NCI-H748 treated with DMSO at 0.1 percent for 48 hours (cell line): ENCODE results near the gene DTX1.

Source experiments
- DNase-seq: peaks from one replicate; lab custom pipeline; 2025; lab: John Stamatoyannopoulos, UW

The DTX1 gene

GRCh38 chr12:113095405-113095804, 38.9 kb downstream of the DTX1 start:
- no peak for DNase-seq

- DNase-seq = no peak
These were observed 40.3 kb downstream of the DTX1 start for GRCh38 chr12:113096675-113097461.

DNA sequence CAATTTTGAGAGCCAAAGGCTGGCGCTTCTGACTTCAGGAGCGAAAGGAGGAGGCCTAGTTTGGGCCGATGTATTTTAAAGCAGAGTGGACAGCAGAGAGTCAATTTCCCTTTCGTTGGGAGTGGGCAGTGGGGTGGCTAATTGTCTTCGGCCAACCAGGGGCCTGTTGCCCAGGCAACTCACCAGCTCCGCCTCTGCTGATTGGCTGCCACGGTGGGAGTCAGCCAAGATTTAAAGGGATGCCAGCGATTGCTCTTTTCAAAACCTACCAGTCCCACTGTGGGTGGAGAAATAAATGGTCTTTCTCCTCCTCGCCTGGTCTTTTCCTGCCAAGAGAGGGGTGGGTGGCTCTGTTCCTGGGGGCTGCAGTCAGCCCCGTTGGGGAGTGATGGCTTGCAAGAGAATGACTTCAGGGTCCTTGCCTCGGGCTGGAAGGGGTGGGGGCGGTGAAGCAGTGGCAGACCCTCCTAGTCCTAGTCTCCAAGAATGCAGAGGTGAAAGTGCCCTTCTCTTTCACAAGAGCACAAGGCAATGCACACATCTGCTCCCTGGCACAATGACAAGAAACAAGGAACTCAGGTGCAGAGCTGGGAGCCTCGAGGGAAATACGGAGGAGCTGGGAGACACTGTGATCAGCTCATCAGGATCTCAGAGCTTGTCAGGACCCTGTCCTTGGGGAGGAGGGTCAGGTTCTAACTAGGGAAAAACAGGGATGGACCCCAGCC, 41.3 kb downstream of the DTX1 start:
- no peak for DNase-seq

DNA sequence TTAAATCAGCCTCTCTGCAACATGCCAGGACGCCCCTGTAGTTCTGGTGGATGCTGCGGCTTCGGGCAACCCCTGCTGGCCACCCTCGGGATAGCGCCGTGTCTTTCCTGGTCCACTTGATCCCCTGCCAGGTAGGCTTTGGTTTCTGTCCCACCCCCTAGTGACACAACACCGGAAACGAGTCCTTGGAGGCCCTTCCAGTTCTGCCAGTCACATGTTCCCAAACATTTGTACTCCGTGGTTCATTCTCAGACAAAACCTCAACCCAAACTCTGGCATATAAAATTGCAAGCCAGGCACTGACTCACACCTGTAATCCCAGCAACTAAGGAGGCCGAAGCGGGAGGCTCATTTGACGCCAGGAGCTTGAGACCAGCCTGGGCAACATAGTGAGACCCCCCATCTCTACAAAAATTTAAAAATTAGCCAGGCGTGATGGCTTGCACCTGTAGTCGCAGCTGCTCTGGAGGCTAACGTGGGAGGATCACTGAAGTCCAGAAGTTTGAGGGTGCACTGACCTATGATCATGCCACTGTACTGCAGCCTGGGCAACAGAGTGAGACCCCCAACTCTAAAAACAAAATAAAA, 42.0 kb downstream of the DTX1 start:
- peak; percentile 68 for DNase-seq

GRCh38 chr12:113099364-113099763, 42.8 kb downstream of the DTX1 start:
- DNase-seq = no peak

- no peak for DNase-seq
These were observed 43.2 kb downstream of the DTX1 start for GRCh38 chr12:113099764-113100163.

DNA sequence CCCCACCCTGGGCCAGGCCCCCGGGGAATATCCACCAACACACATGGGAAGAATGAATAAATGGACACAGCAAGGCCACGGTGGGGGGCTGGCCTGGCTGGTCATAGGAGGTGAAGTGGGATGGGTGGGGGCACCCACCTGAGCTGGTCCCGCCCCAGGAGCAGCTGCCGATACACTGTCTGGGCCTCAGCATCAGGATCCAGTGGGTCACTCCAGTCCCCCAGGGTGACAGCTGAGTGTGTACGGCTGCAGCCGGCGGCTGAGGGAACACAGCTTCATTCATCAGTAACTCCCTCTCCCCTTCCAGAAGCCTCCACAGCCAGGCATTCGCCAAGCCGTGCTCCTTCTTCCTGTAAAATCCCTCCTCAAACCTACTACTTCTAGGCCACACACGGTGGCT, 45.2 kb downstream of the DTX1 start:
- no peak for DNase-seq

DNA sequence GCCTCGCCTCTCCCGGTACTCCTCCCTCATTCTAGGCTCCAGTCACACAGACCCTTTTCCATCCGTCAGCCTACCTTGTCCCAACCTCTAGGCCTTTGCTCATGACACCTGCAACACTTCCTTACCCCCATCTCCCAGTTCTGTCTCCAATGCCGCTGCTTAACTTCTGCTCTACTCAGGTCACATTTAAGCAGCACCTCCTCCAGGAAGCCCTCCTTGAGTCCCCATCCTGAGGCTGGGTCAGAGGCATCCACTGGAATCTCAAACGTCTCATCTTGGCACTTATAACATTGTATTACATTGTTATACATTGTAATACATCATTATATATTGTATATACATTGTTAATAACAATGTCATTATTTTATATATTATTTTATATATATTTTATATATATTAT, 46.3 kb downstream of the DTX1 start:
- DNase-seq = no peak

- DNase-seq = no peak
These were observed 47.4 kb downstream of the DTX1 start for GRCh38 chr12:113103756-113104450.

DNA sequence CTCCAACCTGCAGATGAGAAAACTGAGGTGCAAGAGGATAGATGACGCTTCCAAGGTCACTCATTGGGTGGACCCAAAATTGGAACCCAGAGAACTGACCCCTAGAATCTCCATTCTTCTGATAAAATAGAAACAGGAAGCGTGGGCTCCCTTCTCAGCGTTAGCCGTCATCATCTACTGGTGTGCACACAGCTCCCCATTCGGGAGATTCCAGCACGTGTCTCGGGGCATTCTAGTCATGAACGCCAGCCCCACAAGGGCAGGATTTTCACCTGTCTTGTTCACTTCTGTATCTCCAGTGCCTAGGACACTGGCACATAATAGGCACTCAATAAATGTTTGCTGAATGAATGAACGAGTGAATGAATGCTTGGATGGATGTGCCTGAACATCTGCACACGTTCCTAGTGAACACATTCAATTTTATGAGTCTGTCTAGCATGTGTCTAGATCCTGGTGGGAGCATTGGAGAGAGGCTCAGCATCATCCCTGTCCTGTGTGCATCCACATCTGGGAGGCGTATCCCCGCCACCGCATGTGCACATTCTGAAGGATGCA, 48.5 kb downstream of the DTX1 start:
- no peak for DNase-seq

DNA sequence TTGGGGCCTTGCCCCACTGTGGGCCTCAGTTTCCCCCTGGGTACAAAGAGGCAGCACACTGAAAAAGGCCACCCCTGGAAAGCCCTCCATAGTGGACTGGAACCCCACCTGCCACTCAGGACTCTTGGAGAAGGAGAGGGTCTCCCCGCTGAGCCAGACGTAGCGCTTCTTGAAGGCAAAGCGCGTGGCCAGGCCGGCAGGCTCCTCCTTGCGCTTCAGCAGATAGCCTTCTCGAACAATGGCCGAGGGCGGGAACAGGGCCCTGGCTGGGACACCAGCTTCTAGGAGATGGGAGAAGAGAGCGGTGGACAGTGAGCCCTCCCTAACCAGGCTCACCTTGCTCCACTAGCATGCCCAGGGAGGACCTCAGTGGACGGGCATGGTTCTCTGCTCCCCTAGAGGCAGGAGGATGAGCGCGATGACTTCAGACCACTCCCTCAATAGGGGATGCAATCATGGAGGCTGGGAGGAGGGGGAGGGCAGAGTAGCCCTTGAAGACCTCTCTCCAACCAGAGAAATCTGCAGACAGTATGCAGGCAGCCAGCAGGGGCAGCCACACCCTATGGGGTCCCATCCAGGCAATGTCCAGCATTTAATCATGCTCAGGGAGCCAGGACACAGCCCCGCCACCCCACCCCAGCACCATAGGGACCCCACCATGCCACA, 49.2 kb downstream of the DTX1 start:
- DNase-seq = no peak

GRCh38 chr12:113106361-113106760, 49.8 kb downstream of the DTX1 start:
- DNase-seq = no peak

- no peak for DNase-seq
These were observed 51.8 kb downstream of the DTX1 start for GRCh38 chr12:113108308-113108707.

DNA sequence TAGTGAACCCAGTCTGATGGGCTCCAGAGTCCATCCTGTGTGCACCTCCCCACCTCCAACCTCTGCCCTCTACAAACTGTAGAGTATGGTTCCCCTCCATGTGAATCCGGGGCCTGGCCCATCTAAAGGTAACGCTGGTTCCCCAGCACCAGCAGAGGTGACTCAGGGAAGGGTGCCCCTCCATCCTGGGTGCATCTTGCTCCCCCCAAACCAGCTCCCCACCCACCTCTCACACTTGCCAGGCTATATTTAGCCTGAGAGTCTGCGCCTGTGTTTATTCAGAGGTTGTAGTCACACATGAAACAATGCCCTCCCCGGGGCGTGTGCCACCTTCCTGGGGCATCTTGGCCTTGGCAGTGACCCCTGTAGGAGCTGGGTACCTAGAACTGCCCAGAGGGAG, 52.8 kb downstream of the DTX1 start:
- DNase-seq = no peak

DNA sequence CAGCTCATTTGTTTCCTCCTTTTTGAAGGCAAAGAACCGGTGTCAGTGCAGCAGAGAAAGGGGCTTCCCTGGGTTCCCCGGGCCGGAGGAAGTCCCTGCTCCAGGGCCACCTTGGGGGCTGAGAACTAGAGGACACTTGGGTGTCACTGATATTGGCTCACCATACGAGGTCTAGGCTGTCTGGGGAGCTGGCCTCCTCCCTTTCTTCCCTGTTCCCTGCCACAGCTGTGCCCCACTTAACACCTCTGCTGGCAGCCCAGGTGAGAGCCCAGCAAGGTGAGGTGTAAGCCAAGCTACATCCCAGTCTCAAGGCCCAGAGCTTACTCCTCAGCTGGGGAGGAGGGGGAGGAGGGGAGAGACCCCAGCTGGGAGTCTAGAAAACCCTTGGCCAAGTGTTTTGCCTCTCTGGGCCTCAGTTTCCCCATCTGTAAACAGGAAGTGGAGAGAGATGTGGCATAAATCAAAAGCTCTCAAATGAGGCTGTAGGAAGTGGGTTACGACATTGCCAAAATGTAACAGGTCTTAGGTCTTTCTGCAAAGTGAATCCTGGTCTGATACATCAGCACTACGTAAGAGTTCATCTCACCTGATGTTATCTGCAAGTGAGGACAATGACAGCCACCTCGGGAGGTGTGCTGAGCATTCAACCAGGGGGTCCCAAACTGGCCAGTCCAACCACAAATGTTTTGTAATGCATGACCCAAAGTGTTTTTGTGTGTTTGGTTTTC, 53.5 kb downstream of the DTX1 start:
- DNase-seq = no peak

DNA sequence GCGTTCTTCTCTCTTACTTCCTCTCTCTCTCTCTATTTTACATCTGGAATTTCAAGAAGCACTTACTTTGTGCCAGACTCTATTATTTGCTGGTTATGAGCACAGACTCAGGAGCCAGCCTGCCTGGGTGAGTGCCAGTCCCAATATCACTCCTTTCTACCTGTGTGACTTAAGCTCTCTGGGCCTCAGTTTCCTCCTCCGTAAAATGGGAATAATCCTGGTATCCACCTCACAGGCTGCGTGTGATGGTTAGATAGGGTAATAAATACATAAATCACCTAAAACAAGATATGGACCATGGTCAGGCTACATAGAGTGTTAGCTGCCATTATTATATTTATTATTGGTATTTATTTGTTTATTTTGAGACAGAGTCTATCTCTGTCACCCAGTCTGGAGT, 54.7 kb downstream of the DTX1 start:
- DNase-seq = no peak

- no peak for DNase-seq
These were observed 55.7 kb downstream of the DTX1 start for GRCh38 chr12:113112043-113112899.

DNA sequence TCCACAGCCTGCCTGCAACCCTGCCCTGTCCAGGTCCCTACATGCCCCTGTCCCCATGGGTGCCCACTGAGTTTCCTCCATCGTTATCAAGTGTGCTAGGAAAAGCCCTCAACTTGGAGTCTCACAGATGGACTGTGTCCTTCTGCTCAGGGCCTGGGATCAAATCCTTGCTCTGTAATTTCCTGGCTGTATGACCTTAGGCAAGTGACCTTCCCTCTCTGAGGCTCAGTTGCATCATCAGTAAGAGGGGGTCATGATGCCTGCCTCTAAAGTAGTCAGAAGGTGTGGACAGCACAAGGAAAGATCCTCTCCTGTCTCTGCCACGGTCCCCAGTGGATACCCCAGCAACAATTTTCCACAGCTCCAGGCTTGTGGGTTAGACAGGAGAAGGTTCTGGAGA, 56.9 kb downstream of the DTX1 start:
- DNase-seq = no peak

GRCh38 chr12:113114447-113115178, 58.1 kb downstream of the DTX1 start:
- no peak for DNase-seq
